GM18868 (cell line): Measurements from ENCODE around the gene CLIP2.
"Not testable (repeated sequence)": the region's sequence is repeated elsewhere in the genome, so short reads cannot be mapped to it uniquely, and the experiment has no call there.

Source experiments
- ATAC-seq: cut with Tn5 transposase; IDR thresholded peaks from one replicate; pipeline ENCODE4 v1.9.1; 2021; ENCODE audit warnings: mild to moderate bottlenecking, moderate library complexity; ENCODE audit not compliant: unreplicated experiment

Gene CLIP2

GRCh38 chr7:74401137-74401859, 112.1 kb downstream of the CLIP2 start:
- no peak for ATAC-seq

- ATAC-seq = not testable (repeated sequence)
These were observed 113.5 kb downstream of the CLIP2 start for GRCh38 chr7:74402668-74403067.

- no peak for ATAC-seq
These were observed 114.5 kb downstream of the CLIP2 start for GRCh38 chr7:74403521-74404387.

GRCh38 chr7:74404388-74404700, 115.1 kb downstream of the CLIP2 start:
- no peak for ATAC-seq

GRCh38 chr7:74404741-74405140, 115.5 kb downstream of the CLIP2 start:
- ATAC-seq = no peak

- ATAC-seq = no peak
These were observed 116.1 kb downstream of the CLIP2 start for GRCh38 chr7:74405191-74405898.

GRCh38 chr7:74405899-74406512, 116.8 kb downstream of the CLIP2 start:
- no peak for ATAC-seq

GRCh38 chr7:74407958-74408357, 118.8 kb downstream of the CLIP2 start:
- ATAC-seq = no peak

GRCh38 chr7:74409571-74409970, 120.4 kb downstream of the CLIP2 start:
- ATAC-seq = no peak

- no peak for ATAC-seq
These were observed 121.6 kb downstream of the CLIP2 start for GRCh38 chr7:74410772-74411171.

- not testable (repeated sequence) for ATAC-seq
These were observed 122.4 kb downstream of the CLIP2 start for GRCh38 chr7:74411571-74411970.

GRCh38 chr7:74412056-74412455, 122.8 kb downstream of the CLIP2 start:
- ATAC-seq = no peak

GRCh38 chr7:74412603-74413002, 123.4 kb downstream of the CLIP2 start:
- ATAC-seq = no peak

GRCh38 chr7:74414595-74415333, 125.6 kb downstream of the CLIP2 start:
- not testable (repeated sequence) for ATAC-seq

- ATAC-seq = no peak
These were observed 128.3 kb downstream of the CLIP2 start for GRCh38 chr7:74417419-74417971.

GRCh38 chr7:74418076-74418475, 128.9 kb downstream of the CLIP2 start:
- ATAC-seq = no peak

GRCh38 chr7:74418538-74418937, 129.3 kb downstream of the CLIP2 start:
- no peak for ATAC-seq

- not testable (repeated sequence) for ATAC-seq
These were observed 130.0 kb downstream of the CLIP2 start for GRCh38 chr7:74419232-74419631.

- ATAC-seq = no peak
These were observed 130.8 kb downstream of the CLIP2 start for GRCh38 chr7:74420006-74420405.

- ATAC-seq = no peak
These were observed 135.2 kb downstream of the CLIP2 start for GRCh38 chr7:74424291-74424880.
